Caco-2 (cell line): Measurements from ENCODE around the gene THBD. TPM values are rescaled to one million over a fixed set of nuclear protein-coding genes. Genes with fewer than 3 reads are reported as not detected.

Experiments used
- BruUV-seq: library from RNA; stranded (reverse); fragments of 400-500 nt; replicated peaks from 2 replicates; lab custom pipeline; 2021; lab: Mats Ljungman, UMichigan
- CTCF ChIA-PET: fragments of 300-600 bp; sonication (Branson Sonifier 250); formaldehyde crosslinking; loops from one replicate; lab custom pipeline; 2022; ENCODE audit warnings: antibody characterized with exemption; lab: Charles Lee
- POLR2A ChIA-PET: fragments of 300-600 bp; sonication (Branson Sonifier 250); formaldehyde crosslinking; loops from one replicate; lab custom pipeline; 2022; ENCODE audit warnings: antibody characterized with exemption; lab: Charles Lee
- DNase-seq, 2 experiments: peaks; one replicate each; pipeline versions ENCODE4 v3.0.0 to v3.0.0-alpha.2; 2020 to 2022
- H3K27me3 ChIP-seq: replicated peaks from 2 replicates; pipeline ENCODE4 v1.6.0; 2011; ENCODE audit warnings: low read length; ENCODE audit not compliant: control insufficient read depth, insufficient read depth
- H3K36me3 ChIP-seq: 2 replicates; pipeline ENCODE4 v1.5.1; 2011; ENCODE audit warnings: low read length; ENCODE audit not compliant: control insufficient read depth, insufficient read depth
- H3K4me1 ChIP-seq: fragments of 250-450 bp; sonication (Bioruptor Pico); 2 replicates; pipeline ENCODE4 v1.5.1; 2020; ENCODE audit warnings: mild to moderate bottlenecking
- H3K4me3 ChIP-seq: 2 replicates; pipeline ENCODE4 v1.5.1; 2011; ENCODE audit warnings: low read depth, mild to moderate bottlenecking, control low read depth, low read length
- H3K9me3 ChIP-seq: fragments of 250-450 bp; sonication (Bioruptor Pico); 2 replicates; pipeline ENCODE4 v1.5.1; 2020; ENCODE audit warnings: mild to moderate bottlenecking, moderate library complexity
- H3K27ac Mint-ChIP-seq: one replicate; pipeline ENCODE4 v1.8.0; 2022; ENCODE audit warnings: mixed read lengths; ENCODE audit not compliant: unreplicated experiment
- H3K27me3 Mint-ChIP-seq: one replicate; pipeline ENCODE4 v1.8.0; 2022; ENCODE audit warnings: mixed read lengths; ENCODE audit not compliant: insufficient read depth, unreplicated experiment
- H3K36me3 Mint-ChIP-seq: one replicate; pipeline ENCODE4 v1.8.0; 2022; ENCODE audit warnings: mild to moderate bottlenecking, mixed read lengths; ENCODE audit not compliant: insufficient read depth, unreplicated experiment
- H3K4me1 Mint-ChIP-seq: one replicate; pipeline ENCODE4 v1.8.0; 2022; ENCODE audit warnings: low read depth, mixed read lengths; ENCODE audit not compliant: unreplicated experiment
- H3K4me3 Mint-ChIP-seq: one replicate; pipeline ENCODE4 v1.8.0; 2022; ENCODE audit warnings: mild to moderate bottlenecking, moderate library complexity, mixed read lengths; ENCODE audit not compliant: unreplicated experiment
- H3K9me3 Mint-ChIP-seq: one replicate; pipeline ENCODE4 v1.8.0; 2022; ENCODE audit warnings: mixed read lengths; ENCODE audit not compliant: unreplicated experiment
- intact Hi-C: fragments of 100-400 bp; cut with micrococcal nuclease; formaldehyde crosslinking; loops from one replicate; pipeline ENCODE4 v1.10.0; 2022; ENCODE audit not compliant: unreplicated experiment
- total RNA-seq: library from RNA; stranded (reverse); gene quantifications from 2 replicates; pipeline ENCODE4 v1.2.3, GENCODE V29; 2022
- TF ChIP-seq, protein P1 (sequence below), 2 experiments: fragments of 200-600 bp in 1 of 2; IDR thresholded peaks; 1 replicate in 1 of 2; 2 replicates in 1 of 2; pipeline versions ENCODE4 v1.5.1 to v1.8.0; 2011 to 2022; ENCODE audit warnings: antibody characterized with exemption in 1 of 2, control low read depth in 1 of 2, inconsistent platforms in 1 of 2, low read depth in 1 of 2, low read length in 1 of 2, mild to moderate bottlenecking in 1 of 2, moderate library complexity in 1 of 2; ENCODE audit not compliant: insufficient read depth in 1 of 2, severe bottlenecking in 1 of 2, unreplicated experiment in 1 of 2

Gene THBD
- total RNA-seq, 1 experiment from 2014 or later: 0.77 TPM

DNA sequence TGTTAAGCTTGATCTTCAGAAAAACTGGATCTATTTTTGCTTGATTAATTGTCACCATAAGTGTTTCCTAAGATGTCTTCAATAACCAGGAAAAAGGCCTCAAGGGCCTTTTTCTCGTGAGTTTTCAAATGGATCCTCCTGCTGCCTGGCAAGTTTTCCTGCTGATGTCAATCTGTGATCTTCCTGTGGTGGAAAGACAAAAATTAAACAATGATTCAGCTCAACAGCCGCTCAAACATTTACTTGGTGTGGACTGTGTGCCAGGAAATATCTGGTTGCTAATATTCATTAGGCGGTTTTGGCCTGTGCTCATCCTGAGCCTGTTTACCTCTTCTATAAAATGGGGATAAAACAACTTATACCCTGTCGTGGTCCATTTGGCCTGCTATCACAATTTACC is 49.7 kb downstream of the THBD start:
- Histone ChIP-seq H3K4me1 (no peaks in the 10 kb centered on the region), H3K9me3 (no peaks in the 10 kb centered on the region), H3K4me3 (no peak overlapping the region), H3K36me3 (no peaks in the 10 kb centered on the region), H3K27me3 (no peaks in the 10 kb centered on the region)
- CTCF ChIA-PET: no interaction called here
- TF ChIP-seq, protein P1, sequence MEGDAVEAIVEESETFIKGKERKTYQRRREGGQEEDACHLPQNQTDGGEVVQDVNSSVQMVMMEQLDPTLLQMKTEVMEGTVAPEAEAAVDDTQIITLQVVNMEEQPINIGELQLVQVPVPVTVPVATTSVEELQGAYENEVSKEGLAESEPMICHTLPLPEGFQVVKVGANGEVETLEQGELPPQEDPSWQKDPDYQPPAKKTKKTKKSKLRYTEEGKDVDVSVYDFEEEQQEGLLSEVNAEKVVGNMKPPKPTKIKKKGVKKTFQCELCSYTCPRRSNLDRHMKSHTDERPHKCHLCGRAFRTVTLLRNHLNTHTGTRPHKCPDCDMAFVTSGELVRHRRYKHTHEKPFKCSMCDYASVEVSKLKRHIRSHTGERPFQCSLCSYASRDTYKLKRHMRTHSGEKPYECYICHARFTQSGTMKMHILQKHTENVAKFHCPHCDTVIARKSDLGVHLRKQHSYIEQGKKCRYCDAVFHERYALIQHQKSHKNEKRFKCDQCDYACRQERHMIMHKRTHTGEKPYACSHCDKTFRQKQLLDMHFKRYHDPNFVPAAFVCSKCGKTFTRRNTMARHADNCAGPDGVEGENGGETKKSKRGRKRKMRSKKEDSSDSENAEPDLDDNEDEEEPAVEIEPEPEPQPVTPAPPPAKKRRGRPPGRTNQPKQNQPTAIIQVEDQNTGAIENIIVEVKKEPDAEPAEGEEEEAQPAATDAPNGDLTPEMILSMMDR (IDR thresholded peaks at IDR 0.05; ENCODE audit: insufficient read depth in 1 of 2, low read depth in 1 of 2, low read length in 1 of 2, severe bottlenecking in 1 of 2, unreplicated experiment in 1 of 2): no peak
- Mint-ChIP-seq H3K36me3 (no peaks in the 10 kb centered on the region), H3K4me1 (no peaks in the 10 kb centered on the region), H3K27ac (no peak overlapping the region), H3K9me3 (no peaks in the 10 kb centered on the region), H3K27me3 (no peaks in the 10 kb centered on the region), H3K4me3 (no peak overlapping the region)
- DNase-seq: no peak
- POLR2A ChIA-PET: no interaction called here
- no TSS peak for BruUV-seq
- intact Hi-C loops: no loop called here

DNA sequence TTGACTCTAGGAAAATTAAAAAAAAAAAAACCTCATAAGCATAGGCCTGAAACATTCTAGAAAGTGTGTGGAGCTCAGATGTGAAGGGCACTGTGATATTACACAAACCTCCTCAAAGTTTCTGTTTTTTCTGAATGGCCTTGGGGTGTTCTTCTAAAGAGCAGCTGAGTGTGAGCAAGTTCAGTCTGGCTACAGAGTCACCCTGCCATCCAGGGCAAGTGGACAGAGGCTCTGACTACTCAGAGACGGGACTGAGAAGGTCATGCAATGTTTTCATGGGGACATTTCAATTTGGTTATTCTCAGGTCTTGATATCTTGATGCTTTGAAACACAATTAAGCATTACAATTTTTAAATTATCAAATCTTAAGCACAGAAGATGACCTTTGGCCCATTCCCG is 51.0 kb downstream of the THBD start:
- Mint-ChIP-seq H3K4me3 (no peak overlapping the region), H3K27me3 (no peaks in the 10 kb centered on the region), H3K27ac (no peak overlapping the region), H3K4me1 (no peaks in the 10 kb centered on the region), H3K9me3 (no peaks in the 10 kb centered on the region), H3K36me3 (no peaks in the 10 kb centered on the region)
- TF ChIP-seq, protein P1 (IDR thresholded peaks at IDR 0.05; ENCODE audit: insufficient read depth in 1 of 2, low read depth in 1 of 2, low read length in 1 of 2, severe bottlenecking in 1 of 2, unreplicated experiment in 1 of 2): no peak
- Histone ChIP-seq H3K27me3 (no peaks in the 10 kb centered on the region), H3K4me1 (no peaks in the 10 kb centered on the region), H3K4me3 (no peak overlapping the region), H3K36me3 (no peaks in the 10 kb centered on the region), H3K9me3 (no peaks in the 10 kb centered on the region)
- intact Hi-C loops: no loop called here
- no peak for DNase-seq
- no TSS peak for BruUV-seq
- CTCF ChIA-PET: interaction anchor here (0.7 kb wide), 1 partner anchor 20 kb away, joined by 3 read pairs; no protein-coding TSS in a partner anchor
- POLR2A ChIA-PET: no interaction called here

DNA sequence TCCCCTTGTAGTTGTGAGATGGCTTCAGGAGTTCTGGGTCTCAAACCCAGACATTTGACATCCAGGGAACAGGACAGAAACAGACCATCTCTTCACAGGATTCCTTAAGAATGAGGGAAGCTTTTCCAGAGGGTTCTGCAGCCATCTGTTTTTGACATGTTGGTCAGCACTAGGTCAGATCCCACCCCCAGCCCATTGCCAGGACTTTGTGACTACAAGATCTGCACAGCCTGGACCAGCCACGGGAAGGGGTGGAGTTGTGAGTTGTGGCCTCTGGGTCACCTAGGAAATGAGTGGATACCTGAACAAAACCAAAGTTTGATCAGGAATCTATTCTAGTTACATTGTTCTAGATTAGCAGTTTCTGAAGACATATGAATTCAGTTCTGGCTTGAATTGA is 53.5 kb downstream of the THBD start:
- intact Hi-C loops: no loop called here
- Histone ChIP-seq H3K4me1 (no peaks in the 10 kb centered on the region), H3K4me3 (no peak overlapping the region), H3K27me3 (no peaks in the 10 kb centered on the region), H3K36me3 (no peaks in the 10 kb centered on the region), H3K9me3 (no peaks in the 10 kb centered on the region)
- no TSS peak for BruUV-seq
- peaks cover 10% of the 10 kb centered on the region for H3K9me3 Mint-ChIP-seq
- H3K27me3 Mint-ChIP-seq: no peaks in the 10 kb centered on the region
- H3K36me3 Mint-ChIP-seq: no peaks in the 10 kb centered on the region
- ChIA-PET CTCF (no interaction called here), POLR2A (no interaction called here)
- H3K4me3 Mint-ChIP-seq: no peak overlapping the region
- TF ChIP-seq, protein P1 (IDR thresholded peaks at IDR 0.05; ENCODE audit: insufficient read depth in 1 of 2, low read depth in 1 of 2, low read length in 1 of 2, severe bottlenecking in 1 of 2, unreplicated experiment in 1 of 2): no peak
- no peak overlapping the region for H3K27ac Mint-ChIP-seq
- DNase-seq: no peak
- no peaks in the 10 kb centered on the region for H3K4me1 Mint-ChIP-seq

Other genes starting within 250 kb of the THBD start
- not detected in 2 replicates for gene SSTR4, start 14.4 kb downstream of the THBD start, total RNA-seq
- gene CD93, start 36.7 kb upstream of the THBD start, total RNA-seq: not detected in 2 replicates